DMS153 (cell line): ENCODE data around the gene GNAQ.
A peak's percentile ranks its signal among the peaks of the same experiment; 100 is the strongest.
"Not testable (repeated sequence)": the region's sequence is repeated elsewhere in the genome, so short reads cannot be mapped to it uniquely, and the experiment has no call there.

Source experiments
- DNase-seq: peaks from one replicate; lab custom pipeline; 2025; lab: John Stamatoyannopoulos, UW

The GNAQ gene

GRCh38 chr9:78031444-78031892, at the start of gene GNAQ:
Gene GNAQ (minus strand): TSS chr9:78031811. CDS start chr9:78031235, 576 bp downstream.
- no peak for DNase-seq

GRCh38 chr9:78074385-78075291, 43.0 kb upstream of the GNAQ start:
- DNase-seq, result no peak

GRCh38 chr9:78073722-78074121, 42.1 kb upstream of the GNAQ start:
- DNase-seq, result no peak

GRCh38 chr9:78072586-78073199, 41.1 kb upstream of the GNAQ start:
- no peak for DNase-seq

GRCh38 chr9:78070521-78070920, 38.9 kb upstream of the GNAQ start:
- DNase-seq, result no peak

- DNase-seq, result no peak
These were observed 32.5 kb upstream of the GNAQ start for GRCh38 chr9:78064075-78064474.

- DNase-seq, result no peak
These were observed 31.1 kb upstream of the GNAQ start for GRCh38 chr9:78062710-78063109.

- DNase-seq, result not testable (repeated sequence)
These were observed 22.6 kb upstream of the GNAQ start for GRCh38 chr9:78054218-78054617.

GRCh38 chr9:78053627-78054026, 22.0 kb upstream of the GNAQ start:
- no peak for DNase-seq

- no peak for DNase-seq
These were observed 18.8 kb upstream of the GNAQ start for GRCh38 chr9:78050421-78050820.

- DNase-seq, result no peak
These were observed 17.9 kb upstream of the GNAQ start for GRCh38 chr9:78049484-78049883.

GRCh38 chr9:78047106-78047505, 15.5 kb upstream of the GNAQ start:
- DNase-seq, result no peak

- DNase-seq, result no peak
These were observed 14.5 kb upstream of the GNAQ start for GRCh38 chr9:78046112-78046511.

GRCh38 chr9:78044886-78045285, 13.3 kb upstream of the GNAQ start:
- no peak for DNase-seq

- peak; percentile 53 for DNase-seq
These were observed 12.6 kb upstream of the GNAQ start for GRCh38 chr9:78044189-78044588.

GRCh38 chr9:78041971-78042370, 10.4 kb upstream of the GNAQ start:
- no peak for DNase-seq

- no peak for DNase-seq
These were observed 9.1 kb upstream of the GNAQ start for GRCh38 chr9:78040726-78041125.

- DNase-seq, result no peak
These were observed 7.1 kb upstream of the GNAQ start for GRCh38 chr9:78038620-78039300.

- DNase-seq, result peak; percentile 67
These were observed 3.9 kb upstream of the GNAQ start for GRCh38 chr9:78035383-78035993.

GRCh38 chr9:78033870-78034269, 2.3 kb upstream of the GNAQ start:
- DNase-seq, result peak; percentile 49

- DNase-seq, result peak; percentile 42
These were observed 1.3 kb upstream of the GNAQ start for GRCh38 chr9:78032730-78033457.
